Smooth muscle cell (in vitro differentiated cells): ENCODE data around the gene RNF144A. TPM values are rescaled to one million over a fixed set of nuclear protein-coding genes. Genes with fewer than 3 reads are reported as not detected.

Experiments used
- DNase-seq: peaks from one replicate; lab custom pipeline; 2025; ENCODE audit not compliant: unreplicated experiment; lab: John Stamatoyannopoulos, UW
- H2AFZ ChIP-seq: fragments of 200-600 bp; sonication (generic); 2 replicates; pipeline ENCODE4 v1.6.0; 2016; ENCODE audit warnings: antibody characterized with exemption, low read depth, mild to moderate bottlenecking
- H3F3A ChIP-seq: fragments of 200-600 bp; sonication (generic); 2 replicates; pipeline ENCODE4 v1.6.0; 2017; ENCODE audit warnings: antibody characterized with exemption, low read depth
- H3K27ac ChIP-seq: fragments of 200-600 bp; sonication (generic); 2 replicates; pipeline ENCODE4 v1.5.1; 2016; ENCODE audit warnings: low read depth, mild to moderate bottlenecking
- H3K27me3 ChIP-seq: fragments of 200-600 bp; sonication (generic); 2 replicates; pipeline ENCODE4 v1.6.1; 2016; ENCODE audit warnings: low read depth, mild to moderate bottlenecking
- H3K36me3 ChIP-seq: fragments of 200-600 bp; sonication (generic); 2 replicates; pipeline ENCODE4 v1.5.1; 2016; ENCODE audit warnings: low read depth
- H3K4me1 ChIP-seq: fragments of 200-600 bp; sonication (generic); 2 replicates; pipeline ENCODE4 v1.5.1; 2016; ENCODE audit warnings: low read depth
- H3K4me2 ChIP-seq: fragments of 200-600 bp; sonication (generic); 2 replicates; pipeline ENCODE4 v1.6.0; 2016; ENCODE audit warnings: mild to moderate bottlenecking
- H3K4me3 ChIP-seq: fragments of 200-600 bp; sonication (generic); 2 replicates; pipeline ENCODE4 v1.5.1; 2016; ENCODE audit warnings: mild to moderate bottlenecking
- H3K79me2 ChIP-seq: fragments of 200-600 bp; sonication (generic); 2 replicates; pipeline ENCODE4 v1.6.0; 2016; ENCODE audit warnings: low read depth, mild to moderate bottlenecking
- H3K9ac ChIP-seq: fragments of 200-600 bp; sonication (generic); 2 replicates; pipeline ENCODE4 v1.6.0; 2016; ENCODE audit warnings: low read depth
- H3K9me3 ChIP-seq: fragments of 200-600 bp; sonication (generic); replicated peaks from 2 replicates; pipeline ENCODE4 v1.5.1; 2016; ENCODE audit warnings: low read depth
- H4K20me1 ChIP-seq: fragments of 200-600 bp; sonication (generic); 2 replicates; pipeline ENCODE4 v1.6.0; 2016; ENCODE audit warnings: low read depth
- WGBS: methylation state at CpG from one replicate; pipeline ENCODE4 v1.1.7; 2016; ENCODE audit warnings: low lambda C conversion rate; 5-methylcytosine and 5-hydroxymethylcytosine counted together
- polyA plus RNA-seq: library from polyadenylated mRNA; unstranded; fragments of >200 nt; fragmentation: Nextera tagmentation; extraction: Ambion mirVana; gene quantifications from 2 replicates; pipeline ENCODE4 v1.2.1, GENCODE V29; 2016
- total RNA-seq: library from RNA; depleted of rRNA; stranded (reverse); fragments of >200 nt; gene quantifications from 2 replicates; pipeline ENCODE4 v1.2.3, GENCODE V29; 2014
- TF ChIP-seq, protein P1 (sequence below): fragments of 200-600 bp; sonication (generic); IDR thresholded peaks from 2 replicates; pipeline ENCODE4 v1.5.1; 2017; ENCODE audit warnings: borderline replicate concordance, mild to moderate bottlenecking, antibody characterized with exemption; ENCODE audit not compliant: insufficient read depth, poor library complexity, severe bottlenecking

The RNF144A gene
- total and polyA plus RNA-seq, 2 experiments from 2014 or later, result 10.0 to 23.3 TPM

DNA sequence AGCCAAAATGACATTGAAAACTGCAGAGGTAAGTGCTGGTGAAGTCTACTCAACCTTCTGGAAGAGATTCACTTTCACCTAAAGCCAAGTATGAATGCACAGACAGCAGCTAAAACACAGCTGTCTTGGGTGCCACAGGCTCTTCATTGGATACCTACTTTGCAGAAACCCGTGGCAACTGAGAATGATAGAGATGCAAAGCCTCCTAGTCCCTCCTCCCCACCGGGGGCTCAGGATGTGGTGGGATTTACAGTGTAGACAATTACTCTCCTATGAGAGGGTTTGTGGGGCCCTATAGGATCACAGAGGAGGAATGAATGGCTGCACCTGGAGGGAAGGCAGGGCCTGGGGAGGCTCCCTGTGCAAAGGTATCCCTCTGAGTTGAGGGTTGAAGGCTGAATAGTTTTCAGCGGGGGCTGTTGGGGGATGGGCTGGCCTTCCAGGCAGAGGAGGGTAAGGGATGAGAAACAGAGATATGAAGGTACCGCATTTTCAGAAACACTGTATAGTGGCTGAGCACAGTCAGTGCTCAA, 131.6 kb downstream of the RNF144A start:
- TF ChIP-seq, protein P1, sequence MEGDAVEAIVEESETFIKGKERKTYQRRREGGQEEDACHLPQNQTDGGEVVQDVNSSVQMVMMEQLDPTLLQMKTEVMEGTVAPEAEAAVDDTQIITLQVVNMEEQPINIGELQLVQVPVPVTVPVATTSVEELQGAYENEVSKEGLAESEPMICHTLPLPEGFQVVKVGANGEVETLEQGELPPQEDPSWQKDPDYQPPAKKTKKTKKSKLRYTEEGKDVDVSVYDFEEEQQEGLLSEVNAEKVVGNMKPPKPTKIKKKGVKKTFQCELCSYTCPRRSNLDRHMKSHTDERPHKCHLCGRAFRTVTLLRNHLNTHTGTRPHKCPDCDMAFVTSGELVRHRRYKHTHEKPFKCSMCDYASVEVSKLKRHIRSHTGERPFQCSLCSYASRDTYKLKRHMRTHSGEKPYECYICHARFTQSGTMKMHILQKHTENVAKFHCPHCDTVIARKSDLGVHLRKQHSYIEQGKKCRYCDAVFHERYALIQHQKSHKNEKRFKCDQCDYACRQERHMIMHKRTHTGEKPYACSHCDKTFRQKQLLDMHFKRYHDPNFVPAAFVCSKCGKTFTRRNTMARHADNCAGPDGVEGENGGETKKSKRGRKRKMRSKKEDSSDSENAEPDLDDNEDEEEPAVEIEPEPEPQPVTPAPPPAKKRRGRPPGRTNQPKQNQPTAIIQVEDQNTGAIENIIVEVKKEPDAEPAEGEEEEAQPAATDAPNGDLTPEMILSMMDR, result no peak
- Histone ChIP-seq H3K4me2 (no peak overlapping the region), H3K36me3 (no peaks in the 10 kb centered on the region), H3K9ac (no peak overlapping the region), H2AFZ (no peak overlapping the region), H4K20me1 (peaks cover 4% of the 10 kb centered on the region), H3K27ac (no peak overlapping the region), H3K9me3 (no peaks in the 10 kb centered on the region), H3K4me3 (no peak overlapping the region), H3K4me1 (no peaks in the 10 kb centered on the region), H3K79me2 (no peaks in the 10 kb centered on the region), H3K27me3 (no peaks in the 10 kb centered on the region), H3F3A (no peaks in the 10 kb centered on the region)
- no peak for DNase-seq
- 84% methylated on average over 4 of the region's 4 CpGs for WGBS

GRCh38 chr2:7052404-7052803, 135.2 kb downstream of the RNF144A start:
- Histone ChIP-seq H4K20me1 (no peaks in the 10 kb centered on the region), H3K4me3 (no peak overlapping the region), H3K9ac (no peak overlapping the region), H3K27me3 (peaks cover 11% of the 10 kb centered on the region), H3K27ac (no peak overlapping the region), H2AFZ (no peak overlapping the region), H3F3A (no peaks in the 10 kb centered on the region), H3K4me2 (no peak overlapping the region), H3K36me3 (no peaks in the 10 kb centered on the region), H3K79me2 (no peaks in the 10 kb centered on the region), H3K4me1 (no peaks in the 10 kb centered on the region), H3K9me3 (no peaks in the 10 kb centered on the region)
- no peak for DNase-seq
- TF ChIP-seq, protein P1, result no peak
- 97% methylated on average over 3 of the region's 3 CpGs for WGBS

- Histone ChIP-seq H3K36me3 (no peaks in the 10 kb centered on the region), H3K79me2 (no peaks in the 10 kb centered on the region), H3K27me3 (peaks cover 11% of the 10 kb centered on the region), H3K27ac (no peak overlapping the region), H3F3A (no peaks in the 10 kb centered on the region), H3K4me1 (no peaks in the 10 kb centered on the region), H3K9ac (no peak overlapping the region), H3K9me3 (no peaks in the 10 kb centered on the region), H3K4me2 (no peak overlapping the region), H3K4me3 (no peak overlapping the region), H4K20me1 (no peaks in the 10 kb centered on the region), H2AFZ (no peak overlapping the region)
- WGBS, result 88% methylated on average over 6 of the region's 6 CpGs
- no peak for DNase-seq
- TF ChIP-seq, protein P1, result no peak
These were observed 136.5 kb downstream of the RNF144A start for GRCh38 chr2:7053650-7054265.
